ENCODE measurements around the gene TRIP11.

DNA sequence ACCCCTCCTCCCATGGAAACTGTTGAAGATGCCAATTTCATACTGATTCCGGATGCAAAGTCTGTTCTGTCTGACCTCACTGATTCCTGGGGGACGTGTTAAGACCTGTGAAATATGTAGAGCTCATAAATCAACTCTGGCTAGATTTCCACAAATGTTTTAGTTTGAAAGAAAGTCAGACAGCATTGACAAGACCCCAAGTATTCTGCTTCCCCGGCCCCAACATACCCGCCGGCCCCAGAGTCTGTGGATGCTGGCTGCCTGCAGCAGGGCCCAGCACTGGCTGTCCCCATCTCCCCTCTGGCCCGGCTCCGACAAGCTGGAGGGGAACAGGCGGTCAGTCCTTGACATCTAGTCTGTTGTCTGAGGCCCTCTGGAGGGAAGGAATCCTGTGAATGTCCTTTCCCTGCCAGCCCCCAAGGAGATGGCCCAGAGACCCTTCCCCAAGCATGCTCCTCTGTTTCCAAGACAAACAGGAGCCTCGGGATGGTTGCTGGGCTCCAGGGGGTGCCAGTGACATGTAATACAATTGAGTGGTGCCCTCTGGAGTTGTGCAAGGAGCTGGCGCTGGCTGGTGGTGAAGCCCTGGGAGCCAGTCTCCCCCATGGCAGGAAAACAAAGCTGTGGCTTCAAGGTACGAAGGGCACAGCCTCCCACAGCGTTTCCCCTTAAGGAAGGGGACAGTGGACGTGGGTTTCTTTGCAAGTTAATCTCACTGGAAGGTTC lies 114.7 kb downstream of the TRIP11 start:
- TF ChIP-seq CTCF (conservative IDR thresholded peaks at IDR 0.05; ENCODE audit: low read length) (no peak), EZH2phosphoT487 (IDR thresholded peaks at IDR 0.05; ENCODE audit: borderline replicate concordance, low read depth, low read length) (no peak)

All from OCI-LY7 (cell line).